RPMI7951 (cell line): ENCODE measurements around the gene PBRM1. TPM values are rescaled to one million over a fixed set of nuclear protein-coding genes. Genes with fewer than 3 reads are reported as not detected.
A peak's percentile ranks its signal among the peaks of the same experiment; 100 is the strongest.

Experiments
- DNase-seq: peaks from one replicate; pipeline ENCODE4 v3.0.0-alpha.2; 2012; ENCODE audit warnings: low read depth
- total RNA-seq: library from RNA; depleted of rRNA; stranded (reverse); fragments of >200 nt; shearing (Covaris generic); gene quantifications from 2 replicates; pipeline ENCODE4 v1.2.3, GENCODE V29; 2014

PBRM1 gene
- total RNA-seq, 1 experiment from 2014 or later = 38.9 TPM

DNA sequence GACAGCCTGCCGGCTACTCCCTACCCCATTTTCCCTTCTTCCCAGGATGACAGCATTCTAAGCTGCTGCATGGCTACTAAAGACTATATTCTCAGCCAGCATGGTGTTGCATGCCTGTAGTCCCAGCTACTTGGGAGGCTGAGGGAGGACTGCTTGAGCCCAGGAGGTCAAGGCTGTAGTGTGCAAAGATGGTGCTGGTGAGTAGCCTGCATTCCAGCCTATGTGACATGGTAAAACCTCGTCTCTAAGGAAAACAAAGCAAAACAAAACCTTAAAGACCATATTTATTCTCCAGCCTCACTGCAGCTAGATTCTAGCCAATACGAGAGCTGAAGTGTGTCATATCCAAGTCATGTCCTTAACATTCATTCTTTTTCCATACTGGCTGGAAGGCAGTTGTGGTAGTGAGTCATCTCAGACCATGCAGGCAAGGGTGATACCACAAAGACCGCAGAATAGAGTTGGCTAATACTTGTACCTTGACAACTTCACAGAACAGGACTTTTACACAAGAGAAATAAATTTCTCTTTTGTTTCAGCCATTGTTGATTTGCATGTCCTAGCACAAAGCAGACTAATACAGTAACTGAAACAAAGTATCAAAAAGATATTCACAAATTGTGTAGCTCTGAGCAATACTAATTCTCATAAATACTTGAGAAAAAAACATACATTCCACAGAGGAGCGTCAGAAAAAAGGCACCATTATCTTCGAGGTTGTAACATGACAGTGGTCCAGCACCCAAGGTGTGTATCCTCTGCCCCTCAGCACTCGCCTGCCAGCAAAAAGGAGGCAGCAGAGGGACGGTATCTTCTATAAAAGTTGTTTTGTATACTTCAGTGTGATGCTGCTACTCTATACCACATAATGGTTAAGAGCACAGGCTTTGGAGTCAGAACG is 14.8 kb downstream of the PBRM1 start:
- DNase-seq = peak; percentile 100

DNA sequence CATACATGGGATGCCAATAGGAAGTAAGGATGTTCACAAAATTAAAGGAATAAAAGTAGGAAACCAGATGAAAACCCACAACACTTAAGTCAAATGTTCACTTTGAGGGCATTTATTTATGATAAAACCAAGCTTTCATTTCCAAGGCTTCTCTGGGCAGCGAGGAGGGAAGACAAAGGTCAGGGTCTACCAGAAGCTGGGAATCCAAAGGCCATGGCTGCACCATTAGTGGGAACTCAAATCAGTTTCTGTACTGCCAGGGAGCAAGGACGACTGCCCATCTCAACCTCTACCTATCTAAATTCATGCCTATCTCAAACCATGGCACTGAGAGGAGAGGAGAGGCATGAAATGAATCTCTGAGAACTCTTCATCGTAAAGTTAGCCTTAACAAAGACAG is 22.6 kb downstream of the PBRM1 start:
- DNase-seq = no peak

DNA sequence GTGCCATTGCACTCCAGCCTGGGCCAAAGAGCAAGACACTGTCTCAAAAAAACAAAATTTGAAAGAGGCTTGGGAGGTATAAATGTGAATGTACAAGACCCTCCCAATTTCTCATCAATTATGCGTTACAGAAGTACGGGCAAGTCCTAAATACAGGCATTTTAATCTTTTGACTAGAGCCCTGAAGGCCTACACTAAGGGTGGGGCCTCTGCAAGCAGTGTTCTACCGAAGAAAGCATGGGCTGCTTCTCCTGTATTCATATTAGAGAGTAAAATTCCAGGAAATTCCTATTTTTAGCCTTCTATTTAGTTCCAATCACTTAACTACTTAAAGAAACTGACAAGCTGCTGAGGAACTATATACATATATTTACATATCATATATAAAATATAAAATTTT is 25.7 kb downstream of the PBRM1 start:
- DNase-seq = no peak

DNA sequence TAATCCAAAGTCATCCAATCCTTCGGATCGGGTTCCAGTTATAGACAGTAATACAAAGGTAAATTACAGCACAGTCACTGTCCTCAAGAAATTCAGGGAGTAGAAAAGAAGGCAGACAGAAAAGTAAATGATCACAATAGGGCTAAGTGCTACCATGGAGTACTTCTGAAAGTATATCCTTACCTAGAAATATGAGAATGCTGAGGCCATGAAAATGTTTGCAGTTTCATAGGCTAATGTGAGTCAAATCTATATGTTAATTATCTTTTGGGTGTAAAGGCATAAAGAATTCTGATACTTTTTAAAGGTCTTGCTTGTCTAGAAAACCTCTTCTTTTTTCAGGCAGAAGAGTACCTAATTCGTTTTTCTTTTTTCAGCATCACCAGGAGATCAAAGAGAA is 29.8 kb downstream of the PBRM1 start:
- no peak for DNase-seq

DNA sequence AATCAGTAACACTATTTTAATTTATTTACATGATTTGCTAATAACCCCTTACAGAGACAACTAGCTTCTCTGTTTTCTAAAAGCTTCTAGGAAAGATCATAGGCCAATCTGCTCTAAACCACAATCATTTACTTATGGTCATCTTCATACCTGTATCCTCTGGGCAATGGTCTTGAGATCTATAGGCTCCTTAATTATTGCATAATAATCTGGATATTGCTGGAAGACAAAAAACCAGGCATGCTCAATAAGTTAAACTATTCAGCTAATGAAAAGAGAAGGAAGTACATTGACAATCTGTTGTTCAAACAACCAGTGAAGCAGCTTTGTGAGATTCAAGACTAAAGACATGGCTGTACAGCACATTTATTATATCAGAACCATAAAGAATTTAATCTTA is 34.1 kb downstream of the PBRM1 start:
- DNase-seq = no peak

DNA sequence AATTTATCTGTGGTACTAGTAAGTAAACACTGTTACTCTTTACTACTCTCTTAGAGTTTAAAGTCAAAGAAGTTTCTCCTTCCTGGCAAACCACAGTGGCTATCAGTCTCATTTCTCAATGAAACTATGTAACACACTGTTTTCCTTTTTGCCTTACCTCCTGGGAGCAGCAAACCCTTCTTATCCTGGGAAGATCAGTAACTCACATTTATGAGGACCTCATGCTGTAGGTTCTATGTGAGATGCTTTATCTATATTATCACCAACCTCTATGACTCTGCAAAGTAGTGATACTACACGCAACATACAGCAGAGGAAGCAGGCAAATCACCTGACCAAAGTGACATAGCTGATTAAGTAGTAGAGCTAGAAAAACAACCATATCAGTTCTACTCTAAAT is 35.3 kb downstream of the PBRM1 start:
- no peak for DNase-seq

DNA sequence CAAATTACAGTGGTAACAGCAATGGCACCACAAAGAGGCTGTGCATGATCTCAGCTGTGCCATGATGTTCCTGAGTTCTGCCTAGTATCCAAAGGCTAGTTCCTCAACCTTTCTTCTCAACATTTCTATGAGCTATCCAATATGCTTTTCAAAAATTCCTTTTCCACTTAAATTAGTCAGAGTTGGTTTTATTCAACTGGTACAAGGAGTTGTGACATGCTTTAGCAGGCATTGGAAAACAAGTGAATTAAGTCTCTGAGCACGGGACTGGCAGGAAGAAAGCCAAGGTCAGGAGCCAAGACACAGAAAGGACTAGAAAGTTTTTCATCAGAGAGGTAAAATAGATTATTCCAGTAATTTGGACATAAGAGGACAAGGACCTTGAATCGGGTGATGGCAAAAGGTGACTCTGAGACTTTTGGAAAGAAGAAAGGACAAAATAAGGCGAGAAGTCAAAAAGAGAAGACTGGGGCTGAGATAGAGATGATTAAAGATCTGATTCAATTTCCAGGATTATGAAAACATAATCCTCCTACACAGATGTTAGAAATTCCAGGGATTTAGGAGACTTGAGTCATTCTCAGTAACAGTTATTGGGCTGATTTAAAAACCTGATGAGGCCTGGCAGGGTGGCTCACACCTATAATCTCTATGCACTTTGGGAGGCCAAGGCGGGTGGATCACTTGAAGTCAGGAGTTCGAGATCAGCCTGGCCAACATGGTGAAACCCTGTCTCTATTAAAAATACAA is 36.1 kb downstream of the PBRM1 start:
- DNase-seq = no peak

DNA sequence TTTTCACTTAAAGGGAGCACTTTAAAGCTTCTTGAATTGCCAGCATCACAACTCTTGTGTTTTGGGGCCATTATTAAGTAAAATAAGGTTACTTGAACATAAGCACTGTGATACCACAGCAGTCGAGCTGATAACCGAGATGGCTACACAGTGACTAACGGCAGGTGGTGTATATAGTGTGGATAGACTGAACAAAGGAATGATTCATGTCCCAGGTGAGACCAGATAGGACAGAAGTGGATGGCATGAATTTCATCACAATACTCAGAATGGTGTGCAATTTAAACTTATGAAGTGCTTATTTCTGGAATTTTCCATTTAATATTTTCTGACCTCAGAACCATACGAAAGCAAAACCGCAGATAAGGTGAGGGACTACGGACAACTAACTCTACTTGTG is 40.2 kb downstream of the PBRM1 start:
- DNase-seq = no peak

DNA sequence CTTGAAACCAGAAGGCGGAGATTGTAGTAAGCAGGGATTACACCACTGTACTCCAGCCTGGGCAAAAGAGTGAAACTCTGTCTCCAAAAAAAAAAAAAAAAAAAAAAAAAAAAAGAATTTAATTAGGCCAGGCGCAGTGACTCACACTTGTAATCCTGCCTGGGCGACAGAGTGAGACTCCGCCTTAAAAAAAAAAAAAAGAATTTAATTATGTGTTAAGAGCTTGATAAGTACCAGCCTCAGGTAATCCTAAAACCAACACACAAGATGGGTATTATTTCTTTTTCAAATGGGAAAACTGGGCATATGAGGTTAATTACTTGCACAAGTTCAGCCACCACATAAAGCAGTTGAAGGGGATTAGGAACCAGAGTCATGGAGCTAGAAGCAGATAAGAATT is 49.0 kb downstream of the PBRM1 start:
- peak; percentile 36 for DNase-seq

DNA sequence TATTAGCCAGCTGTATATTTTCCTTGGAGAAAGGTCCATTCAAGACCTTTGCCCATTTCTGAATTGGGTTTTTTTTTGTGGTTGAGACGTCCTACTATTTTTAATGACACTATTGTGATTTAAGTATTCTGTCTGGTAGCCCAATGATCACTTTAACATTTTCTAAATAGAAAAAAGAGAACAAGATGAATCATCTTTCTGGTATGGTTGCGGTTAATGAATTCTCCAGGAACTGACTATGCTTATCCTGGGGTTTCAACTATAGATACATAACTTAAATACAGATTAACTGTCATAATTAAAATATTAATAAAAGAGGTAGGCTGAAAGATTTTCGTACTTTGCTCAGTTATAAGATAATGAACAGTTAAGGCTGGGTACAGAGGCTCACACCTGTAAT is 51.9 kb downstream of the PBRM1 start:
- peak; percentile 5 for DNase-seq

DNA sequence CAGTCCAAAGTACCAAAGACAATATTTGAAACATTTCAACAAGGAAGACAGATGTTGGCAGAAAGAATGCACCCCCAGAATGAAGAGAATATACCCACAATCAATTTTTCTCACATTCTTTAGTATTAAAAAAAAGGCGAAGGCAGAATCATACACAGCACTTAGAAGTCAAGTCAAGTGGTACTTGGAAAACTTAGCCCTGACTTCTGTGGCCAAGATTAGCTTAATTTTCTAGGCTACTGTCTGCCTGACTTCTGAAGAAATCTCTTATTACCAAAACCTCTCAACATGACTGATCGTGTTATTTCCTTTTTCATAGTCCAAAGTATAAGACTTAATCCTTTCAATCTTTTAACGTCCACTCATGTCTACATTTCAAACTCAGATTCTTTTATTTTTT is 60.7 kb downstream of the PBRM1 start:
- DNase-seq = no peak

DNA sequence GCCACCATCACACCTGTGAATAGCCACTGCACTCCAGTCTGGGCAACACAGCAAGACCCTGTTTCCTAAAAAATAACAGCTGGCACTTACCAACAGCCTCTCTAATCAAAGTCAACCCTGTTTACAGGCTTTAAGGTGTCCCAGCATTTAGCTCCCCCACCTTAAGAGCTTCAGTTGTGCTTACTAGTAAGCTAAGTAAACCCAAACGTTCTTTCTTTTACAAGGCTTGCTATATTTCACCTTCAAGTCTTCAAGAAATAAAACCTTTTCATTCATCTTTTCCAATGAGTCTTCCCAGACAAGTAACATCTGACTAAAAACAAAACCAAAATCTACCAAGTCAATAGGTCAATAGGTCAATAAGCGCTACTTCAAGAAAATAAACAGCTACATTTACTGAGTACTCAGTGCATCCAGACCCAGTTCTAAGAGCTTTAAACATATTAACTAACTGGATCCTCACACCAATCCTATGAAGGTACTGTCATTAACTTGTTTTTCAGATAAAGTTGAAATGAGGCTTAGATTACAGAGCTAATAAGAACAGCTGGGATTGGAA is 62.4 kb downstream of the PBRM1 start:
- no peak for DNase-seq

DNA sequence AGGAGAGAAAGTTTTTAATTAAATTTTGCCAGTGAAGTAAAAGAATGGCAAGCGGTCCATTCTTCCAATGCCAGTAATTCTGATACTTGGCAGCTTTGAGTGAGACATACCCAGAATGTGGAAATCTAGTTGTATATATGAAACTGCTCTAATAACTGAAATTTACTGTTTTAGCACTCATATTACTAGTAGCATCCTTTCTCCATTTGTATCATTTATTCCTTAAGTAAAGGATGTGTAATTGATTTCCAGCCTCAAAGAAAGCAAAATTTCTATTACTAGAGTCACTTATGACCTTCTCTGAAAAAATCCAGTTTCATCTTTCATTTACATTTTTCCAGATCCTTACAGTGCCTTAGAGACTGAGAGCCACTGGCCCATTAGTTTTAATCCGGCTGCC is 65.1 kb downstream of the PBRM1 start:
- no peak for DNase-seq

DNA sequence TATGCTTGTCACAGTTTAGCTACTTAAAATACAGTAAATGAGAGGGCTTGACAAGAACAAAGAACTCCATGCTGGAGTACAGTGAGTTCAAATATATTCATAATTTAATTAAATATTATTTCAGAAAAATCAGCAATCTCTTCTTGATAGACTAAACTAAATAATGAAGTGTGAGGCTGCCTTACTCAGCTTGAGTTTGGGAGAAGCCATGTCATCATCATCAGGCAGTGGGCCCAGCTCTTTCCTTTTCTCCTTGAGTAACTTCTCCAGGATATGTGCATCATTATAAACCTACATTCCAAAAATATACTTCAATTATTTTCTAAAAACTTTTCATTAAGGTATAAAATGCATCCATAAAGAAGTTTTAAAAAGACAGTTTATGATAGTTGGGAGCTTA is 70.5 kb downstream of the PBRM1 start:
- DNase-seq = no peak

DNA sequence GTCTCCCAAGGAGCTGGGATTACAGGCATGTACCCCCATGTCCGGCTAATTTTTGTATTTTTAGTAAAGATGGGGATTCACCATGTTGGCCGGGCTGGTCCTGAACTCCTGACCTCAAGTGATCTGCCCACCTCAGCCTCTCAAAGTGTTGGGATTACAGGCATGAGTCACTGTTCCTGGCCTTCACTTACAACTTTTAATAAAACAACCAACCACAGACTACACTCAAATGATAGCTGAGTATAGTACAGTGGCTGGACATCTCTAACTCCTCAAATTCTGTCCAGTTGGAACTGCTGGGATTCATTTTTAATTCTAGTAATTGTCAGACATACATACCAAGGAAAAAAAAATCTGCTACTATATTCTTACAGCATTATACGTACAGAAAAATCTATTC is 71.0 kb downstream of the PBRM1 start:
- DNase-seq = peak; percentile 7

DNA sequence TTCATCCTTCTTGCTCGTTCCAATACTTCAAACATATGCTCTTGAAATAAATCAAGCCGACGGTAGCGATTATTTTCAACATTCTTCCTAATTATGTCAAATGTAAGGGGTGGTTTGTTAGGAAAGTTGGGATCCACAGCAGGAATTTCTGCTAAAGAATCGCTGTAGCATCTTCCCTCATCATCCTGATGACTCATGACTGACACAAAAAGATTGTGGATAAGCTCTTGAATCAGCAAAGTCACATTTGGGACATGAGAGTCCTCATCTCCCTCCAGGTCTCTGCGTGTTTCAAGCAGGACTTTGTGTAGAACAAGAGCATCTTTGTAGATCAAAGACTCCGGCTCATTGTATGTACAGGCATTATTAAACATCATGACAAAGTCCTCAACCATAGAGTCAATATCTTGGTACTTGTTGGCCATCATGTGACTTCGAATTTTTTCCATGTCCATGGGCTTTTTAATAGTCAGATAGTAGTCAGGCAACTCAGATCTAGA is 76.3 kb downstream of the PBRM1 start:
- peak; percentile 47 for DNase-seq

DNA sequence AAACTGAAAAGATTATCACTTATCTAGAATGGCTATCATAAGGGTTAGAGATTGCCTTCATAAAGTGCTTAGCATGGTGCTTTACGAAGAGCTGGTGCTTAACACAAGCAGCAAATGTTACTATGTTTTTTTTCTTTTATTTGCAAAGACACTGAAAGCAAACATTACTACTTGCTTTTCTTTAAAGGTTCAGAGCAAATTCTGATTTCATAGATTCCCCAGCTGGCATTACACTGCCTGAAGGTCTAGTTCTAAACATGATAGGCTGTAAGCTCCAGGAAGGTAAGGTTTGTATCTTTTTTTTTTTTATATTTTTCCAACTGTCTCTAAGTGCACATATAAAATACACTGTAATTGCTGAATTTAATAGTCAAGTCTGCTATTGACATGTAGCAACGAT is 77.4 kb downstream of the PBRM1 start:
- DNase-seq = no peak

DNA sequence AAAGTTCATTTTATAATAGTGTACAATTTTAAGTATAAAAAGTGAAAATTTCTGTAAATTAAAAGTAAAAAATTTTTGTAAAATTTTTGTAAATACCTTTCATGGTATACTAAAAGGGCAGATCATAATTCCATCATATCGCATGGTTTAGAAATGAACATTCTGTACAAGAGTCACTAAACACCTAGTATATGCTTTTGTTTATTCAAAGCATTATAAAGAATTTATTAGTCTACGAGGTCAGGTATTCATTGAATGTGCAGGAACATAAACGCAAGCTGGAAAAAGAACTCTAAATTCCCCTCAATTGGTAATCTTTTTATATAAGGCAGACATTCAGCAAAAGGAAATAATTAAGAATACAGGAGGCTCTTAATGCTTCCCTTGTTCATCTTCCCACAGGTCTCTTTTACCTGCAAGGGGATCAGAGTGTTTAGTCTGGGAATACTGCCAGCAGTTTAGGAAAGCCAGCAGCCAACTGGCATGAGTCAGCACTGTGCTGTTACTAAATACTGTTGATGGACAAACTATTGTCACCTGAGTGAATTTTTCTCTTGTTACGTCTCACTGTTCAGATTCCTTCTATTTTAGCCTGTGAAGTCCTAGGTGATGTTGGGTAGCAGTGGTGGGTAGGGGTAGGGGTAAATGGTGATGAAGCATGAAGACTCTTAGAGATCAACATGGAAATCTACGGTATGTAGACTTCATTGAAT is 79.2 kb downstream of the PBRM1 start:
- peak; percentile 29 for DNase-seq

DNA sequence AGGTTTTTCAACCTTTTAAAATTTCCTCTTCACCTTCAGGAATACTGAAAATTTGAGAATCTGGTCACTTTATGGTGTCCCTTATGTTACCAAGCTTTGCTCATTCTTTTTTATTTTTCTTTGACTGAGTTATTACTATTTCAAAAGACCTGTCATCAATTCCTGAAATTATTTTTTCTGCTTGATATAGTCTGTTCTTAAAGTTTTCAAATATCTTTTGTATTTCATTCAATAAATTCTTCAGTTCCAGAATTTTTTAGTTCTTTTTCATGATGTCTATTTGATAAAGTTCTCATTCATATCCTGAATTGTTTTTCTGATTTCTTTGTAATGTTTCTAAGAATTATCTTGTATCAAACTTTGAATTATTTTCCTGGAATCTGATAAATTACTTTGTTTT is 85.5 kb downstream of the PBRM1 start:
- no peak for DNase-seq

DNA sequence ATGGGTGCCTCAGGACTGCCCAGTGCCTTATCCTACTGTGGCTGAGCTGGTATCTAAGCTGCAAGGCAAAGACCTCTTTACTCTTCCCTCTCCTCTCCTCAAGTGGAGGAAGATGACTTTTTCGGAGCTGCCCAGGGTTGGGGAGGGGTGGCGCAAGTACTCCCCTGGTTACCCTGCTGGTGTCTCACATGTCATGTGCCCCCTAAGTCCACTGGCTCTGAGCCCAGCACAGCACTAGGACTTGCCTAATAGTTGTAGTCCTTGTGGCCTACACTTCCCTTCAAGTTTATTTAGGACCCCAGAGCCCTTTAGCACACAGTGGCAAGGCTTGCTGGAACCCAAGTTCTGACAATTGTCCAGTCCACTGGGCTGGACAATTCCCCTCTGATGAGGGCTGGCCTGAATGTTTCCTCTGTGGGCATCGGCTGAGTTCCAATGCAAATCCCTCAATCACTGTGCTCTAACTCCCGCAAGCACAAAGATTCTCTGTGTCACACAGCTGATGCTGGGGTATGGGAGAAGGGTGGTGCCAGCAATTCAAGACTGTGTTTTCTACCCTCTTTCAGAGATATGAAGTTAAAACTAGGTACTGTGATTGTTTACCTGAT is 89.0 kb downstream of the PBRM1 start:
- no peak for DNase-seq

DNA sequence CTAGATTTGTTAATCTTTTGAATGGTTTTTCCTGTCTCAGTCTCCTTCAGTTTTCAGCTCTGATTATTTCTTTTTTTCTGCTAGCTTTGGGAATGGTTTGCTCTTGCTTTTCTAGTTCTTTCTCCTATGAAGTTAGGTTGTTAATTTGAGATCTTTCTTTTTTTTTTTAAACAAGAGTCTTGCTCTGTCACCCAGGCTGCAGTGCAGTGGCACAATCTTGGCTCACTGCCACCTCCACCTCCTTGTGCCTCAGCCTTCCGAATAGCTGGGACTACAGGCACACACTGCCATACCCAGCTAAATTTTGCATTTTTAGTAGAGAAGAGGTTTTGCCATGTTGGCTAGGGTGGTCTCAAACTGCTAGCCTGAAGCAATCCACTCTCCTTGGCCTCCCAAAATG is 92.6 kb downstream of the PBRM1 start:
- no peak for DNase-seq
